Gastroesophageal sphincter (tissue), 4 donors: Measurements from ENCODE around the gene TFE3. TPM values are rescaled to one million over a fixed set of nuclear protein-coding genes. Genes with fewer than 3 reads are reported as not detected.

Experiments used
- ATAC-seq: fragments of 150-250 bp; one replicate; pipeline ENCODE4 v1.9.1; 2016; ENCODE audit warnings: mild to moderate bottlenecking, moderate library complexity
- H3K27ac ChIP-seq, 4 donors: fragments of 200-600 bp; sonication (generic) in 3 of 4; 1 replicate in 3 of 4; 2 replicates in 1 of 4; pipeline ENCODE4 v1.5.1; 2016 to 2019
- H3K27me3 ChIP-seq: fragments of 200-600 bp; sonication (generic); one replicate; pipeline ENCODE4 v1.5.1; 2019
- H3K36me3 ChIP-seq, 2 donors: fragments of 200-600 bp; sonication (generic); one replicate each; pipeline ENCODE4 v1.5.1; 2019; ENCODE audit warnings: control low read depth in 1 of 2
- H3K4me1 ChIP-seq, 3 donors: fragments of 200-600 bp; sonication (generic); 1 replicate in 2 of 3; 2 replicates in 1 of 3; pipeline ENCODE4 v1.5.1; 2016 to 2019; ENCODE audit warnings: control low read depth in 2 of 3
- H3K4me3 ChIP-seq, 2 donors: fragments of 200-600 bp; sonication (generic); one replicate each; pipeline ENCODE4 v1.5.1; 2019; ENCODE audit warnings: mild to moderate bottlenecking in 1 of 2, moderate library complexity in 1 of 2
- H3K9me3 ChIP-seq, 3 donors: fragments of 200-600 bp; sonication (generic); one replicate each; pipeline ENCODE4 v1.5.1; 2017 to 2019; ENCODE audit warnings: control low read depth in 2 of 3
- EP300 ChIP-seq: sonication (generic); formaldehyde crosslinking; IDR thresholded peaks from one replicate; pipeline ENCODE4 v1.6.1; 2017; ENCODE audit warnings: antibody characterized with exemption, mild to moderate bottlenecking
- POLR2A ChIP-seq, 2 donors: fragments of 450-650 bp; IDR thresholded peaks; one replicate each; pipeline ENCODE4 v1.6.1; 2017; ENCODE audit warnings: antibody characterized with exemption in 2 of 2, mild to moderate bottlenecking in 2 of 2, moderate library complexity in 1 of 2
- POLR2AphosphoS5 ChIP-seq: sonication (generic); formaldehyde crosslinking; IDR thresholded peaks from one replicate; pipeline ENCODE4 v1.6.1; 2017; ENCODE audit warnings: antibody characterized with exemption
- WGBS, 2 donors: methylation state at CpG; one replicate each; pipeline ENCODE4 v1.1.5; 2018; ENCODE audit warnings: low coverage in 1 of 2; 5-methylcytosine and 5-hydroxymethylcytosine counted together
- total RNA-seq, 4 donors: library from RNA; depleted of rRNA; stranded (reverse); fragments of >200 nt; gene quantifications; one replicate each; pipeline ENCODE4 v1.1.0, GENCODE V29; 2016
- TF ChIP-seq, protein P1 (sequence below), 4 experiments: fragments of 200-600 bp in 2 of 4; fragments of 450-650 bp in 2 of 4; sonication (generic) in 1 of 4; IDR thresholded peaks; one replicate each; pipeline ENCODE4 v1.5.1; 2017 to 2019; ENCODE audit warnings: antibody characterized with exemption in 4 of 4, mild to moderate bottlenecking in 2 of 4, moderate library complexity in 2 of 4

TFE3 gene
- total RNA-seq, 4 donors from 2014 or later = 85.8 to 165 (median 107) TPM

DNA sequence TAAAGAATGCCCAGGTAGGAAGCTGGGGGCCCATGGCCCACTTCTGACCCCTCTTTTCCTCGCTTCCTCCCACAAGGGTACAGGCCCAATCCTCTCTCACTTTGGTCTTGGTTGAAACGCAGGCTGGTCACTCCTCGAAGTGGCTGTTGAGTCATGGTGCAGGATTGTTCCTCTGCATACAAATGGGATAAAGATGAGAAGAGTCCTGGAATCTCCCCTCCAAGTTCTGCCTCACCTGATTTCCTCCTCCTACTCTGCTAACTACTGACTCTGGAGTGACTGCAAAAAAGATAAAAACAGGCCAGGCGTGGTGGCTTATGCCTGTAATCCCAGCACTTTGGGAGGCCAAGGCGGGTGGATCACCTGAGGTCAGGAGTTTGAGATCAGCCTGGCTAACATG, 34.8 kb upstream of the TFE3 start:
- Histone ChIP-seq H3K9me3 (no peaks in the 10 kb centered on the region), H3K4me3 (no peak overlapping the region), H3K27ac (peak overlapping the region in 1 of 4 donors; percentile 92), H3K27me3 (no peaks in the 10 kb centered on the region), H3K4me1 (peaks cover 0 to 29% (median 3%) of the 10 kb centered on the region in 3 donors), H3K36me3 (peaks cover 0 to 36% of the 10 kb centered on the region in 2 donors)
- TF ChIP-seq, protein P1, sequence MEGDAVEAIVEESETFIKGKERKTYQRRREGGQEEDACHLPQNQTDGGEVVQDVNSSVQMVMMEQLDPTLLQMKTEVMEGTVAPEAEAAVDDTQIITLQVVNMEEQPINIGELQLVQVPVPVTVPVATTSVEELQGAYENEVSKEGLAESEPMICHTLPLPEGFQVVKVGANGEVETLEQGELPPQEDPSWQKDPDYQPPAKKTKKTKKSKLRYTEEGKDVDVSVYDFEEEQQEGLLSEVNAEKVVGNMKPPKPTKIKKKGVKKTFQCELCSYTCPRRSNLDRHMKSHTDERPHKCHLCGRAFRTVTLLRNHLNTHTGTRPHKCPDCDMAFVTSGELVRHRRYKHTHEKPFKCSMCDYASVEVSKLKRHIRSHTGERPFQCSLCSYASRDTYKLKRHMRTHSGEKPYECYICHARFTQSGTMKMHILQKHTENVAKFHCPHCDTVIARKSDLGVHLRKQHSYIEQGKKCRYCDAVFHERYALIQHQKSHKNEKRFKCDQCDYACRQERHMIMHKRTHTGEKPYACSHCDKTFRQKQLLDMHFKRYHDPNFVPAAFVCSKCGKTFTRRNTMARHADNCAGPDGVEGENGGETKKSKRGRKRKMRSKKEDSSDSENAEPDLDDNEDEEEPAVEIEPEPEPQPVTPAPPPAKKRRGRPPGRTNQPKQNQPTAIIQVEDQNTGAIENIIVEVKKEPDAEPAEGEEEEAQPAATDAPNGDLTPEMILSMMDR (IDR thresholded peaks at IDR 0.05) = no peak
- TF ChIP-seq POLR2A (IDR thresholded peaks at IDR 0.05) = no peak
- no peak for TF ChIP-seq EP300
- no peak for TF ChIP-seq POLR2AphosphoS5
- 83 to 90% methylated on average over 2 of the region's 5 CpGs for WGBS, 2 donors
- ATAC-seq = no peak

DNA sequence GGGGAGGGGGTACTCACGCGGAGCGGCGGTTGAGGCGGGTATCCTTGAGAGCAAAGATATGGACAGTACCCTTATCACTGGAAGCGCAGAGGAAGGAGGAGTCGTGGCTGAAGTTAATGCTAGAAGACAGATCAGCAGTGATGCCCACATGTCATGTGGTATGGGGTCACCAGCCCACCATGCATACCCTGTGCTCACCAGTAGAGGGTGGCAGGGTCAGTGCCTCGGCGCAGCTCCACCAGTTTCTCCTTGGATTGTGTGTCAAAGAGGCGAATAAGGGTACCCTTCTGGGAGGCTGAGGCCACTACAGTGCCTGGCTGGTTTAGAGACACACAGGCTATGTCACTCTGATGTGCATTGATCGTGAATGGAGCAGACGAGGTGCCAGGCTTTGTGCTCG, 32.2 kb upstream of the TFE3 start:
- Histone ChIP-seq H3K4me1 (peaks cover 0 to 39% (median 3%) of the 10 kb centered on the region in 3 donors), H3K36me3 (peaks cover 0 to 36% of the 10 kb centered on the region in 2 donors), H3K27me3 (no peaks in the 10 kb centered on the region), H3K4me3 (no peak overlapping the region), H3K9me3 (no peaks in the 10 kb centered on the region), H3K27ac (no peak overlapping the region)
- ATAC-seq = no peak
- 79% methylated on average over 7 of the region's 13 CpGs; no CpG with 5 or more reads in 1 of the 2 donors for WGBS, 2 donors
- TF ChIP-seq POLR2A (IDR thresholded peaks at IDR 0.05) = no peak

DNA sequence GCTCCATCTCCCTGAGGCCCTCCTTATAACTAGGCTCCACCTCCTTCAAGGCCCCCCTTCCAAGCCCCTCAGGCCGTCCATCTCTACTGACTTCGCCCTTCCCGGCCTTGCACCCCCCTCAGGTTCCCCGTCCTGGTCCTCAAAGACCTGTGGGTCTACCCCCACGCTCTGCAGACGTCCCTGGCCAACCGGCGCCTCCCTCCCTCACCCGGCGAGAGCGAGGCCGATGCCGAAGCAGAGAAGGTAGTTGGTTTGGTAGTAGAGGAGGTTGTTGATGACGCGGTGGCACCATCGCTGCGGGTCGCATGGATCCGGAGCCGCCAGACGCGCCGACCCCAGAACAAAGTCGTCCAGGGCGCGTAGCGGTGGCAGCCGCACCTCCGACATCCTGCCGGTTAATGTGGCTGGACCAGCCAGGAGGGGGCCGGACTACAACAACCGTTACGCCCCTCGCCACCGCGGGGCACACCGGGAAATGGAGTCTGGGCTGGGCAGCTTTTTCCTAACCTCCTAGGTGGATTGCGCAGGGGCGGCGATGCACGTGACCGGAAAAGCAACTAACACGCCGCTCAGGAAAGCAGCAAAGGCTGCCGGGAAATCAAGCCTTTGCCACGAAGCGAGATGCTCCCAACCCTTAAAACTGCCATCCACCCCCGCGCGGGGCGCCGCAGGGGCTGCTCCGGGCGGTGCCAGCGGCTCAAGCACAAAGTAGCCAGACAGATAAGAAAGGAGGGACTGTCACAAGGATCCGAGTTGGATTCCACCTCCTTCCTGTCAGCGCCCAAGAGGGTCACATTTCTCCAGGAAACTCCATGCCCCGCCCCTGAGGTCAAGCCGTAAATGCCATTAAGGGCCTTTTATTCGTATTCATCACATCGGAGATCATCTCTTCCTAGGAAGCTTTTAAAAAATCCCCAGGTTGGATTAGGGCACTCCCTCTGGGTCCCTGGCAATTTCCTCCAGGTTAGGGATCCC, 30.7 kb upstream of the TFE3 start, which contains the start of gene PRAF2:
Gene PRAF2, minus strand, starts transcription at position 402 of the 975 bp plus-strand sequence. Its CDS starts 15 bp downstream, at position 387.
- peaks cover 0 to 37% (median 2%) of the 10 kb centered on the region in 3 donors for H3K4me1 ChIP-seq
- 3 to 29% methylated on average over 6 to 8 of the region's 61 CpGs for WGBS, 2 donors
- H3K4me3 ChIP-seq = peak within 1 kb of the TSS; percentile 38 to 61
- TF ChIP-seq POLR2A (IDR thresholded peaks at IDR 0.05) = peak; percentile 42 to 58
- TF ChIP-seq POLR2AphosphoS5 = peak; percentile 84
- TF ChIP-seq, protein P1 (IDR thresholded peaks at IDR 0.05) = peak in 2 of 4 experiments; percentile 23 to 34
- no peak for TF ChIP-seq EP300
- H3K36me3 ChIP-seq = peaks cover 0 to 36% of the 10 kb centered on the region in 2 donors
- no peaks in the 10 kb centered on the region for H3K27me3 ChIP-seq
- ATAC-seq = peak; percentile 92
- no peaks in the 10 kb centered on the region for H3K9me3 ChIP-seq
- H3K27ac ChIP-seq = peak within 1 kb of the TSS; percentile 75 to 82 (median 80)

DNA sequence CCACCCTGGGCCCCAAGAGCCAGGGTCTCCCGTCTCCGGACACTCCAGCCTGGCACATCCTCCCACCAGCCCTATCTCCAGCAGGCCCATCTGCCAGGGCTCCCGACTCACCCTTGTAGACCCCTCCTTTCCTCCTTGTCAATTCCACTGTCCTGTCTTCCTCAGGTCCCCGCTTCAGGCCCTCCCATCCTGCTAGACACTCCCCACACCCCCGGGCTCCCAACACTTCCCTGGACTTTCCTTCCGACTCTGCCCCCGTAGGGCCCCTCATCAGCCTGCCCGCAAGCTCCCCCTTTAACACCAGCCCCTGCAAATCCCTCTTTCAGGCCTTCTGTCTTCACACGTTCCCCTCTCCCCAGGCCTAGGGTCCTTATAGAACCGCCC, 29.5 kb upstream of the TFE3 start:
- Histone ChIP-seq H3K27me3 (no peaks in the 10 kb centered on the region), H3K36me3 (peaks cover 0 to 32% of the 10 kb centered on the region in 2 donors), H3K27ac (peak overlapping the region in 3 of 4 donors; percentile 47 to 75 (median 74)), H3K4me3 (peak overlapping the region in 1 of 2 donors; percentile 61), H3K4me1 (peaks cover 0 to 25% (median 0%) of the 10 kb centered on the region in 3 donors), H3K9me3 (no peaks in the 10 kb centered on the region)
- no peak for ATAC-seq
- no peak for TF ChIP-seq EP300
- TF ChIP-seq POLR2A (IDR thresholded peaks at IDR 0.05) = no peak
- TF ChIP-seq, protein P1 (IDR thresholded peaks at IDR 0.05) = no peak
- no peak for TF ChIP-seq POLR2AphosphoS5
- WGBS, 2 donors = 15 to 43% methylated on average over 5 to 7 of the region's 10 CpGs

DNA sequence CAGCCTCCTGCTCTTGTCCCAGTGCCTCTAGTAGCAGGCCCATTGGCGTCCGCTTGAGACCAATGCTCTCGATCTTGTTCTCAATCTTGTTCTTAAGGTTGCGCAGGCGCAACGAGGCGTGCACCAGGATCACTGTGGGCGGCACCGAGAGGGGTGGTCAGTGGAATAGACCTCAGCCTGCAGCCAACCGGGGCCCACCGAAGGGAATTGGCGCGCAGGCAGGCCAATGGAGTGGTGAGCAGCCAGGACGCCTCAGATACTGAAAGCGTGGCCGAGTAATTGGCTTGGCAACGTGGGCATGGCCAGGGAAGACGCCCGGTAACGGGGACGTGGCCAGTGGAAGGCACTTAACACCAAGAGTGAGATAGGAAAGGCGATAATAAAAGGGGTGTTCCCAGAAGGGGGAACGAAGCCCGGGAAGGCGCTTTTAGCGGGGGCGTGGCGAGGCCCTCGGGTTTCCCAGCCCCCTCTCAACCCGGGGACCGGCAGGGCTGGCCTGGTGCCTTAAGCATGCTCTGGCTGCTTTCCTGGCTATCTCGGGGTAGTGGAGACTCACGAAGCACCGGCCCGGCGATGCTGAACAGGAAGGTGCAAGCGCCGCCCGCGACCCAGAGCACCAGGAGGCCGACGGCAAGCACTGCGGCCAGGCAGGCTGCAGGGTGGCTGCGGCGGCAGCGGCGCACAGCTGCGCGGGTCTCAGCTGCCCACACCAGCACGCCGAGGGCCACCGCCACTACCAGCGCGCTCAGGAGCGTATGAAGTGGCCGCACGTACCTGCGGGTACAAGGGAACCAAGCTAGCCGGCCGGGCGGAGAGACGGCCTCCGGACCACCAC, 28.9 kb upstream of the TFE3 start:
- TF ChIP-seq POLR2AphosphoS5 (peak; percentile 27), POLR2A (IDR thresholded peaks at IDR 0.05) (no peak), EP300 (no peak)
- TF ChIP-seq, protein P1 (IDR thresholded peaks at IDR 0.05) = no peak
- WGBS, 2 donors = 17 to 46% methylated on average over 10 to 15 of the region's 63 CpGs
- Histone ChIP-seq H3K36me3 (peaks cover 0 to 32% of the 10 kb centered on the region in 2 donors), H3K4me3 (peak overlapping the region; percentile 15 to 61), H3K4me1 (peaks cover 0 to 24% (median 0%) of the 10 kb centered on the region in 3 donors), H3K27me3 (no peaks in the 10 kb centered on the region), H3K27ac (peak overlapping the region in 3 of 4 donors; percentile 47 to 75 (median 74)), H3K9me3 (no peaks in the 10 kb centered on the region)
- peak; percentile 77 for ATAC-seq
